ENCODE measurements around the gene MAPT.

DNA sequence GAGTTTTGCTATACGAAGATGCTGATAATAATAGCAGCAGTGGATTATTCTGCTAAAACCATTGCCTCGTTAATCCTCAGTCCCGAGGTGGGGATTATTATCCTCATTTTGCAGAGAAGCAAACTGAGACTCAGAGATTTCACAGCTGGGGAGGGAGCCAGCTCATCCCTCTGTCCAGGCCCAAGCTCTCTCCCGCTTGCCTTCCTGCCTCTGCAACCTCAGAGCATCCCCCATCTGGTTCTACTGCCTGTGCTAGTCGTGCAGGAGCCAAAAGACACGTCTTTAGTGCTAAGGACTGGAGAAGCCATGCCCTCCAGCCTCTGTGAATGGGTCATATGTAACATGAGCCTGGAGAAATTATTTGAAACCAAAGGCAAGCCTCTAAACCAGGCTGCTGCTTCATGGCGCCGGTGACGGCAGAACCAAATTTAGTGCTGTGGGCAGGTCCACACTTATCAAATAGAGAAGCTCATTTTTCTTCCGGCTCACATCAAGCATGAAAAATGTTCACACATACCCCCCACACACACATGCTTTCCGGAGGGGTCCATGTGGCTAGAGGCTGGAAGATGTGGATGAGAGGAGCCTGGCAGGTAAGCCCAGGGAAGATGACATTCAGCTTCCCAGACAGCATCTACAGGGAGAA is 13.5 kb downstream of the MAPT start:
- no peak for TF ChIP-seq POLR2A (IDR thresholded peaks at IDR 0.05; ENCODE audit: low read depth, low read length)
- no peak for TF ChIP-seq POLR2AphosphoS5 (IDR thresholded peaks at IDR 0.05; ENCODE audit: low read depth, low read length)
- no peak for TF ChIP-seq TAF1 (IDR thresholded peaks at IDR 0.05; ENCODE audit: borderline replicate concordance, low read depth, low read length)
